Measurements from ENCODE around the gene IRX6.

Gene IRX6

GRCh38 chr16:55324285-55325079 lies 479 bp downstream of the IRX6 start:
- no peak for DNase-seq

DNA sequence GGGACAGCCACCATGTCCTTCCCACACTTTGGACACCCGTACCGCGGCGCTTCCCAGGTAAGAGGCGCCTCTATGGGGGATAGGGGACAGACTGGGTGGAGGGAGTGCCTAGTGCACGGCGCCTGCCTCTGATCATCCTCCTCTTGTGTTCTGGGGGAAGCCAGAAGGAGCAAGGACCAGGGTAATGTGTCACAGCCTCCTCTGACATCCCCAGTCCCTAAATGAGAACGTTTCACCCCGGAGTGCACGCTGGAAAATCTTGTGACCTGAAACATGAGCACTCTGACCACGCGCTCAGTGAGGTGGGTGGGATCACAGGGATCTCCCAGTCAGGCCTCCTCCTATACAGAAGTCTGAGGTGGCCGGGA lies 1.1 kb downstream of the IRX6 start:
- no peak for DNase-seq

DNA sequence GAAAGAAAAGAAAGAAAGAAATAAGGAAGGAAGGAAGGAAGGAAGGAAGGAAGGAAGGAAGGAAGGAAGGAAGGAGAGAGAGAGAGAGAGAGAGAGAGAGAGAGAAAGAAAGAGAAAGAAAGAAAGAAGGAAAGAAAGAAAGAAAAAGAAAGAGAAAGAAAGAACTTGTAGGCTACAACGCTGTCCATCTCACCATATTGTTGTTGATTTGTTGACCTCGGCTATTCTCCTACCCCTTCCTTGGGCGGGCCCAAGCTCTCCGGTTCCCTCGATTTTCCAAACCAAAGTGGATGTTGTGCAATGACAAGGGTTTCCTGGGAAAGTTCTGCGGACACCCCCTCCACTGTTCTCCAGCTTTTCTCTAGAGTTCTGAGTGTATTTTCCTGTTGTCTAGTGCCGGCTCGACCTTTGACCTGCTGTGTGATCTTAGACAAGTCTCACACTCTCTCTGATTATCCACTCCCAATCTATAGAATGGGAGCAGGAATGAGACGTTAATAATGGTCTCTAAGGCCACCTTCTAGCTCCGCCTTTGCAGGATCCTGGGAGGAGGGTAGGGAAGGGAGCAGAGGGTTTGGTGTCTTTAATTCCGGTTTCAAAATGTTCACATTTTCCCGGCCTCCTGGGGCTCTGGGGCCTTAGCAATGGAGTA lies 1.6 kb downstream of the IRX6 start:
- no peak for DNase-seq

DNA sequence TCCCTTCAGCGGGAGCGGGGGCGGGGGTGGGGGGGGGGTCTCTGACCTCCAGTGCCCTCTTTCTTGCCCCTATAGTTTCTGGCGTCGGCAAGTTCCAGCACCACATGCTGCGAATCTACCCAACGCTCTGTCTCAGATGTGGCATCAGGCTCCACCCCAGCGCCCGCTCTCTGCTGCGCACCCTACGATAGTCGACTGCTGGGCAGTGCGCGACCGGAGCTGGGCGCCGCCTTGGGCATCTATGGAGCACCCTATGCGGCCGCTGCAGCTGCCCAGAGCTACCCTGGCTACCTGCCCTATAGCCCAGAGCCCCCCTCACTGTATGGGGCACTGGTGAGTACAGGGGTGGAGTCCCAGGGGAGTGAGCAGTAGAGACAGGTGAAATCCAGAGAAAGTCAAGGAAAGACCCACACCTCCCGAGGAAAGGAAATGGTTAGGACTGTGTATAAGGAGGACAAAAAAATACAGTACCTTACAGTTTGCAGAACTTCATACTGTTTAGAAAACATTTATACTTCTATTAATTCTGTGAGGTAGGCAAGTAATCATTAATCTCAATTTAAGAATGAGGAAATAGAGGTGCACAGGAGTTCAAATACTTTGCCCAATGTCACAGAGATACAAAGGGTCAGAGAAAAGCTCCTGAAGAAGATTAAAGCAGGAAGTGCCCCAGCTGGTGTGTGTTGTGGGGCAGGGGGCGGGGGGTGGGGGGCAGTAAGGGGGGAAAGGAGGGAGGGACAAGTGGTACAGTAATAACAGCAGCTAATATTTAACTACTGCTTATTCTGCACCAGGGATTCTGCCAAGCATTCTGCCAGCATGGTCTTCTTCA lies 2.5 kb downstream of the IRX6 start:
- no peak for DNase-seq

DNA sequence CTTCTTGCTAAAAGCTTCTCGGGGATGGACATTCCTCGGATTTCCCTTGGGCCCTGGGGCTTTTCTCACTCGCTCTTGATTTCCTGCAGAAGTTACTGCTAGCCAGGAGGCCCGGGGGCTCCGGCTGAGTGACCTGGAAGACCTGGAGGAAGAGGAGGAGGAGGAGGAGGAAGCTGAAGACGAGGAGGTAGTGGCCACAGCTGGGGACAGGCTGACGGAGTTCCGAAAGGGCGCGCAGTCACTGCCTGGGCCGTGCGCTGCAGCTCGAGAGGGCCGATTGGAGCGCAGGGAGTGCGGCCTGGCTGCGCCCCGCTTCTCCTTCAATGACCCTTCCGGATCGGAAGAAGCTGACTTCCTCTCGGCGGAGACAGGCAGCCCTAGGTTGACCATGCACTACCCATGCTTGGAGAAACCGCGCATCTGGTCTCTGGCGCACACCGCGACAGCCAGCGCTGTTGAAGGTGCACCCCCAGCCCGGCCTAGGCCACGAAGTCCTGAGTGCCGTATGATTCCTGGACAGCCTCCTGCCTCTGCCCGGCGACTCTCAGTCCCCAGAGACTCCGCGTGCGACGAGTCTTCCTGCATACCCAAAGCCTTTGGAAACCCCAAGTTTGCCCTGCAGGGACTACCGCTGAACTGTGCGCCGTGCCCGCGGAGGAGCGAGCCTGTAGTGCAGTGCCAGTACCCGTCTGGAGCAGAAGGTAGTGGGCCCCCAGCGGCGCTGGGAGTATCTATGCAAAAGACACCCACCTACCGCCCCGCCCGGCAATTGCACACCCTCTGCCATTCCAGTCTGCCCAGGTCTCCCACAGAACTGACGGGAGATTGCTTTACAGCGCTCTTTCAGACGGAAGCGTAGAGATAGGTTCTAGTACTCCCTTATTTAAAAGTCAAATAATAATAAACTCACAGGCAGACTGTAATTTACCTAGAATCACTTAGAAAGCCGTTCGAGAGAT lies 4.9 kb downstream of the IRX6 start:
- DNase-seq = no peak

DNA sequence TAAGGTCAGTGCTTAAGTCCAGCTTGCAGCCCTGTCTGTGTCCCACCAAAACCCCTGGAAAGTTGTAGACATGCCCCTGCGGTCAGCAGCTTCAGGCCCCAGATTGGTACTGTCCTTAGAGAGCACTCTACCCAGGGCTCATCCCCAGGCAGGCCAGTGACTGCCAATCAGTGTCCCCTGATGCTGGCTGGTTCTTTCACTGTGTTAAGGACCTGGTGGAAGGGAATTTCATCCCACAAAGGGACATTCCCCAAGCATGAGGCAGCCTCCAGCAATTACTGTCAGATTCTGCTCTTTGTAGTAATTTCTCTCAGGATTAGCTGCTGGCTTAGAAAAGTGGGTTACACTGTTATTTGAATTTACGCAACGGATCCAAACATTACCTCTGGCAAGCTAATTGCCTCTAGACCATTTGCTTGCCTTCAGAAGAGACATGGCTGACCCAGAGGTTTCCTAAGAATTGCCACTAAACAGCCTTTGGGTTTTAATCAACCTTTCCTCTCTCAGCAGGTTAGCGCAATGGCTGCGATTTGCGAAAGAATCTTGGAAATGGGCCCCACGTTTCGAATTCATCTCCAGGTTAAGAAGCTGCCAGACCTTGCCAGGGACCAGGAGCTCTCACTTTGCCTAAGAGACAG lies 5.9 kb downstream of the IRX6 start:
- no peak for DNase-seq

- no peak for DNase-seq
Observed at GRCh38 chr16:55330781-55331647, 7.0 kb downstream of the IRX6 start.

- no peak for DNase-seq
Observed at GRCh38 chr16:55331648-55332185, 7.7 kb downstream of the IRX6 start.

DNA sequence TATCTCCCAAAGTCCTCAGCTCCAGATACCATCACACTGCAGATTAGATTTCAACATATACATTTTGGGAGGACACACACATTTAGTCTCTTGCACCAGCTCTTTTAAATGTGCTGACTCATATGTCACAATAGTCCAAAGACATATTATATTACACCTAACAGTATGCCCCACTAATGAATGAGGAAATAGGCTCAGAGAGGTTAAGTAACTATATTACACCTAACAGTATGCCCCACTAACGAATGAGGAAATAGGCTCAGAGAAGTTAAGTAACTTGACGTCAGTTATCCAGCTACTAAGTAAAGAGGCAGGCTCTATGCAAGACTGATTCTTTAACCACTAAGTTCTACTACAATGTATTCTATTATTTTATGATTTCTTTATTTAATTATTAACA lies 9.7 kb downstream of the IRX6 start:
- no peak for DNase-seq

- DNase-seq = no peak
Observed at GRCh38 chr16:55338646-55339045, 14.6 kb downstream of the IRX6 start.

DNA sequence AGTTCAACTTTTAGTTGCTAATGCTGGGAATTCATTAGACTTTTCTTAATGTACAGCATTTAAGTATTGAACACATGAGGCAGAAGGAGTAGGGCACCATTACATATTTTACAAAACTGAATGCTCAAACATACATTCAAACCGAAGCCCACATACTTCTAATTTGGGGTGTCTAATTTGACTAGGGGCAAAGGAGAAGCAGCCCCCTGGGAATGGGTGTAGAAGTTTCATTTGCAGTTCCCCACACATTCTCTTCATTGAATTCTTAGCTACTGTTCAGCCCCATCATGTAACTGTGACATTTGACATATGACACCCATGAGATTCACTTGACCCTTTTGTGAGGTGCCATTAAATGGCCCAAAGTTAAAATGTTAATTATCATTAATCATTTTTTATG lies 16.4 kb downstream of the IRX6 start:
- no peak for DNase-seq

DNA sequence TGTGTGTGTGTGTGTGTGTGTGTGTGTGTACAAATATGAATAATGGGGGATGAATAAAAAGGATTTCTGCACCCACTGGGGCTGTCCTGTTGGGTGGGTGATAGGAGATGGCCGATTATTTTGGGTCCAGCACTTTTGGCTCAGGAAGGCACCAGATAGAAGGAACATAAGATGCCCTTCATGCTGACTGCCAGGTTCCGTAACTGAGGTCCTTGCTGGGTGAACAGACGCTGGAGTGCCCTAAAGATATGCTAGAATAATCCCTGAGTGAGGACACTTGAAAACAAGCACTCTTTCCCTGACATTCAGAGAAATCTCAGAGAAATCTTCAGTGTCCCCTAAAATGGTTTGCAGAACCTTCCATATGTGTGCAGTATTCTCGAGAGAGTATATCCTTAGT lies 17.7 kb downstream of the IRX6 start:
- no peak for DNase-seq

GRCh38 chr16:55346475-55346874 lies 22.5 kb downstream of the IRX6 start:
- DNase-seq = no peak

DNA sequence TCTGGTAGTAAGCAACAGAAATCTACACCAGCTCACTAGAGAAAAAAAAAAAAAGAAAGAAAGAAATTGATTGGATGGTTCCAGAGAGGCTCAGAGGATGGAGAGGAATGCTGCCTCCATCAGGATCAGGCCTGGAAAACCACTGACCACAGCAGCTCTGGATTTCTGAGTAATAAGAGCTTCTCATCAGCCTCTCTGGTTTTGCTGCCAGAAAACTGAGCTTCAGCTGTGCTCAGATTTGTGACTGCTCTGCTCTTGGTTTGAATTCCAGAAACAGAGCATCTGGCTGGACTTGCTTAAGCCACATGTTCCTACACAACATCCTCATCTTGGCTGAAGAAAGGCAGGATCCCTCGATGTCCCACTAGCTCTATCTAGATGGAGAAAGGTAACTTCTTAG lies 25.9 kb downstream of the IRX6 start:
- DNase-seq = no peak

DNA sequence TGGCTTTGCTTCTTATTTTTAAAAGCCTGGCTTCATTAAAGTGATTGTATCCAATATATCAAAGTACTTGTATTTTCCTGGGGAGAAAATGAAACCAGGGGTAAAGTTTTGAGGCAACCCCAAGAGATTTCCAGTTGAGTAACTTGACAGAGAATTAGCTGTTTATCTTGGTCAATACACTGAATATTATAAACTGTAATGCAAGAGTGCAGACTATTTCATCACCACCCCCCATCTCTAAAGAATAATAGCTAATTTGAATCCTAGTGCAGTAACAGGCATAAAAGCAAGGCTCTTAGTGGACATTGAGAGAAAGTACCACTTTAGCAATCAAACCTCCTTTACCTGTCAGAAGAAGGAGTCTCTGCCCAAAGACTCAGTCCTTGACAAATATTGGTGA lies 27.0 kb downstream of the IRX6 start:
- no peak for DNase-seq

DNA sequence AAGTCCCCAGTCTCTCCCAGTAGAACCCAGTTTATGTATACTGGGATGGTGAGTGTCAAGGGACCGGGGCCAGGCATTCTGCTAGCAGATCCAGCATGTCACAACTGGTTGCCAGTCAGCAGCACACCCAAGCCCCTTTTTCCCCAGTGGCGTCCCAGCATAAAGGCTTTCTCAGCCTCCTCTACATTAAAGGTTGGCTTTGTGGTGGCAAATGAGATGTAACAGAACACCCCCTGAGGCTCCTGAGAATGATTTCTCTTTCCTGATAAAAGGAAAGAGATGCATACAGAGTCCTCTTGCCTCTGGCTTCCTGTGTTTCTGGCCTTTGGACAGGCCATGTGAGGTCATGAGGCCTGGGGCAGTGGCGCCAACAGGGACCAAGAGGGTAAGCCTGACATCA lies 27.9 kb downstream of the IRX6 start:
- DNase-seq = no peak

- no peak for DNase-seq
Observed at GRCh38 chr16:55357241-55357640, 33.2 kb downstream of the IRX6 start.

DNA sequence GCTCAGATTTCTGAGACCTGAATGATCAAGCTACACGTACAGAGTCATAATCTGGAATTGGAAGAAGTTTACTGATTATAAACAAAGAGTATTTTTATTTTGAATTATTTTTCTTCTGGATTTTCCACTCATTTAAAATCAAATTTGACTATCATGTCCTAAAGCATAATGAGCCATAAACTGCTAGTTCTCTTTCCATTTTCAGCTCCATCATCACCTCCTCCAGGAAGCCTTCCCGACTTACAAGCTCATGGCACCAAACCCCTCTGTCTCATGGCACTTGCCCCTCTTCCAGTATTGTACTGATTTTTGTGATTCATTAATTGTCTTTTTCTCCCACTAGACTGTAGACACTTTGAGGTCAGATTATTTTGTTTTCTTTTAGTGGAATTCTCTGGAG lies 35.9 kb downstream of the IRX6 start:
- no peak for DNase-seq

- no peak for DNase-seq
Observed at GRCh38 chr16:55364811-55365210, 40.8 kb downstream of the IRX6 start.

DNA sequence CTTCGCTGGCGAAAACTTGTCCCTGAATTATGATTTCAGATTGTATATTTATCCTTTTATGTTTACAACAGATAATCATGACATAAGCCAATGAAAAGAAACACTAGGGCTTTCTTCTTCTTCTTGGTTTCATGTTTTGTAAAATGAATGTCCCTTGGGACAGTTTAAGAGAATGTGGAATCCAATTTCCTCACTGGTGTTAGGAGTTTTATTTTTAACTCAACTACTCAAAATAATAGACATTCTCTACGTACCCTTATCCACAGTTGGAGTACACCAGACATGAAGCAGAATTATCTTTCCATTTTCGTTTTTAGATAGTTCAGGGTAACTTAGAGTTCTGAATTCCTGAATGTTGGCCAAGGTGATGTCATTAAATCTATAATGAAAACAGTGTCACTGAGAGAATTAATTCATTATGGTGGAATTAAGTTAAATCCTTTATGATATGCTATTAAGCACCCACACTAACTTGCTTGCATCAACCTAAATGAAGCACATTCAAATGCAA lies 43.4 kb downstream of the IRX6 start:
- no peak for DNase-seq

Measured in SW 1271 (cell line).